HUDEP-2 (cell line): ENCODE results near the gene RSPRY1.
"Not testable (repeated sequence)": the region's sequence is repeated elsewhere in the genome, so short reads cannot be mapped to it uniquely, and the experiment has no call there.

ENCODE experiments used
- DNase-seq, 76 experiments: peaks; one replicate each; lab custom pipeline; 2025; ENCODE audit not compliant: unreplicated experiment in 76 of 76; lab: John Stamatoyannopoulos, UW

Gene RSPRY1

GRCh38 chr16:57268804-57269800, 83.0 kb downstream of the RSPRY1 start:
- DNase-seq, result peak in 75 of 76 experiments; percentile 37 to 93 (median 81)

- no peak for DNase-seq
Measured at GRCh38 chr16:57270221-57271062, 84.3 kb downstream of the RSPRY1 start.

GRCh38 chr16:57271063-57271345, 84.9 kb downstream of the RSPRY1 start:
- no peak for DNase-seq

GRCh38 chr16:57271867-57272495, 85.9 kb downstream of the RSPRY1 start:
- DNase-seq, result no peak

GRCh38 chr16:57273359-57273758, 87.2 kb downstream of the RSPRY1 start:
- DNase-seq, result no peak

GRCh38 chr16:57273826-57274225, 87.7 kb downstream of the RSPRY1 start:
- no peak for DNase-seq

GRCh38 chr16:57275946-57276345, 89.8 kb downstream of the RSPRY1 start:
- DNase-seq, result not testable (repeated sequence)

- no peak for DNase-seq
Measured at GRCh38 chr16:57276596-57276995, 90.5 kb downstream of the RSPRY1 start.

- peak in 28 of 76 experiments; percentile 6 to 45 (median 20) for DNase-seq
Measured at GRCh38 chr16:57277586-57277985, 91.5 kb downstream of the RSPRY1 start.

- DNase-seq, result no peak
Measured at GRCh38 chr16:57278494-57278893, 92.4 kb downstream of the RSPRY1 start.

GRCh38 chr16:57279780-57280638, 93.9 kb downstream of the RSPRY1 start:
- no peak for DNase-seq

- DNase-seq, result no peak
Measured at GRCh38 chr16:57281791-57282190, 95.7 kb downstream of the RSPRY1 start.

- DNase-seq, result no peak
Measured at GRCh38 chr16:57282510-57283213, 96.5 kb downstream of the RSPRY1 start.

- no peak for DNase-seq
Measured at GRCh38 chr16:57283214-57283958, 97.3 kb downstream of the RSPRY1 start.

GRCh38 chr16:57283959-57284208, 97.8 kb downstream of the RSPRY1 start:
- no peak for DNase-seq

GRCh38 chr16:57284209-57284951, 98.3 kb downstream of the RSPRY1 start, which contains the start of gene PLLP:
Gene PLLP, minus strand, starts transcription at chr16:57284672. Its CDS starts 132 bp downstream, at chr16:57284540.
- DNase-seq, result peak in 9 of 76 experiments; percentile 9 to 43 (median 32)

- DNase-seq, result no peak
Measured at GRCh38 chr16:57284952-57285363, 98.8 kb downstream of the RSPRY1 start.

- no peak for DNase-seq
Measured at GRCh38 chr16:57285379-57285778, 99.2 kb downstream of the RSPRY1 start.
